ENCODE results near the gene TUBG1. TPM values are rescaled to one million over a fixed set of nuclear protein-coding genes. Genes with fewer than 3 reads are reported as not detected.

TUBG1 gene
- total RNA-seq (2014; rRNA removed; shearing (Covaris generic)), result 111 and 122 TPM in 2 replicates

GRCh38 chr17:42609182-42609813 is at the start of gene TUBG1, which contains the start of gene RETREG3:
Gene TUBG1 (plus strand): TSS chr17:42609683. CDS start chr17:42609738, 55 bp downstream.
Gene RETREG3 (minus strand): TSS chr17:42609374. CDS start chr17:42609324, 50 bp downstream.
- Histone ChIP-seq H3K27ac (peak within 1 kb of the TSS; percentile 75), H3K4me3 (peak within 1 kb of the TSS; percentile 77), H3K36me3 (peaks cover 13% of the 10 kb centered on the region), H3K9me3 (replicated peaks) (no peaks in the 10 kb centered on the region), H3K27me3 (no peaks in the 10 kb centered on the region), H3K4me1 (peaks cover 6% of the 10 kb centered on the region; the same call in 1 of the 2 replicates)
- DNase-seq, result peak; percentile 99

DNA sequence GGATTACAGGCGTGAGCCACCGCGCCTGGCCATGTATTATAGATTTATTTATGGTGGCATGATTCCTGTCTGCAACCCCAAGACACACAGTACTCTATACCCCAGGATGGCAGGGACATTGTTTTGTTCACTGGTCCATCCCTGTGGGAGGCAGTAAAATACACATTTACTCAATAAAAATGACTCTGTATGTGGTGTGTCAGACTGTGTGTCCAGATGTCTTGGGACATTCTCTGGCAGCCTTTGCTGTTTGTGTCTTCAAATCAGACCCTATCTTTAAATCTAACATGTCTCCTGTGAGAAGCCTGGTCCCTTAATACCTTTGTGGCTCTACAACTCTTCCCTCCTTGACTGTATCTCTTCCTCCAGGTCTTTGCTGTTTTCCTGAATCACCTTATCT is 49.2 kb upstream of the TUBG1 start:
- no peak overlapping the region for H3K27ac ChIP-seq
- H3K27me3 ChIP-seq, result no peaks in the 10 kb centered on the region
- no peak for DNase-seq
- no peaks in the 10 kb centered on the region for H3K9me3 ChIP-seq (replicated peaks)
- no peaks in the 10 kb centered on the region; the same call in 1 of the 2 replicates for H3K4me1 ChIP-seq
- no peak overlapping the region for H3K4me3 ChIP-seq
- H3K36me3 ChIP-seq, result peaks cover 3% of the 10 kb centered on the region

DNA sequence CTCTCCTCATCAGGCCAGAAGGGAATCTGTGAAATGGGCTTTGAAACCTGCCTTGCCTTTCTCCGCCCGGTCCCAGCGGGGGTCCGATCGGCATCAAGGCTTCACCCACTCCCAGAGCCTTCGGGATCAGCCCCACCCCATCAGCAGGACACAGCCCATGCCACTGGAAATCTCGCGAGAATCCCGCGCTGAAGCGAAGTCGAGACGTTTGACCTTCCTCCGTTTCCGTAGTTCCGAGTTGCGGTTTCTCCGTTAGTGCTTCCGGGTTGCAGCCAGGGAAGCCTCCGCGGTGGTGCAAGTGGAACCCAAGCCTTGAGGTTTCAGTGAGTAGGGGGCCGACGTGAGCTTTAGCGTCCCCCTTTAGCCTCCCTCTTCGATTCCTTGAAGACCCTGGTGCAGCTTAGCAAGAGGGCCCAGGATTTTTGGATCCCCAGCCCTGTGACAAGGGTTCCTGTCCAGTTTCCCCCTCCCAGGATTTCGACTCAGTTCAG is 47.5 kb upstream of the TUBG1 start, which contains the start of gene COASY:
Gene COASY, plus strand, starts transcription at position 252 of the 491 bp plus-strand sequence. CDS start 475 bp downstream, outside the sequence.
- peak within 1 kb of the TSS; percentile 70 for H3K4me3 ChIP-seq
- H3K36me3 ChIP-seq, result peaks cover 13% of the 10 kb centered on the region
- peak within 1 kb of the TSS; percentile 66 for H3K27ac ChIP-seq
- no peaks in the 10 kb centered on the region for H3K9me3 ChIP-seq (replicated peaks)
- H3K4me1 ChIP-seq, result peaks cover 5% of the 10 kb centered on the region; the same call in 1 of the 2 replicates
- DNase-seq, result peak; percentile 99
- no peaks in the 10 kb centered on the region for H3K27me3 ChIP-seq

DNA sequence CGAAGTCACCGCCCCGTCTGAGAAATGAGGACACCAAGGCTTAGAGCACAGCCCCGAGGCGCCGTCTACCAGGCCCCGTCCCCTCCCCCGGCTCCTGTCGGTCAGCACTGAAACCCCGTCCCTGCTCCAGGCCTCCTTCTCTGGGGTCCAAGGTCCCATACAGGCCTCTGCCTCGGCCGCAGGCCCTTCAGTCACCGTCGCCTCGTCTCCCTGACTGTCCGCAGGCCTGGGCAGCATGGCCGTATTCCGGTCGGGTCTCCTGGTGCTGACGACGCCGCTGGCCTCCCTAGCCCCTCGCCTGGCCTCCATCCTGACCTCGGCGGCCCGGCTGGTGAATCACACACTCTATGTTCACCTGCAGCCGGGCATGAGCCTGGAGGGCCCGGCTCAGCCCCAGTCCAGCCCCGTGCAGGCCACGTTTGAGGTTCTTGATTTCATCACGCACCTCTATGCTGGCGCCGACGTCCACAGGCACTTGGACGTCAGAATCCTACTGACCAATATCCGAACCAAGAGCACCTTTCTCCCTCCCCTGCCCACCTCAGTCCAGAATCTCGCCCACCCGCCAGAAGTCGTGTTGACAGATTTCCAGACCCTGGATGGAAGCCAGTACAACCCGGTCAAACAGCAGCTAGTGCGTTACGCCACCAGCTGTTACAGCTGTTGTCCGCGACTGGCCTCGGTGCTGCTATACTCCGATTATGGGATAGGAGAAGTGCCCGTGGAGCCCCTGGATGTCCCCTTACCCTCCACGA is 46.9 kb upstream of the TUBG1 start:
- Histone ChIP-seq H3K9me3 (replicated peaks) (no peaks in the 10 kb centered on the region), H3K4me3 (peak overlapping the region; percentile 70), H3K36me3 (peaks cover 13% of the 10 kb centered on the region), H3K27ac (peak overlapping the region; percentile 66), H3K27me3 (no peaks in the 10 kb centered on the region), H3K4me1 (peaks cover 5% of the 10 kb centered on the region; the same call in 1 of the 2 replicates)
- peak; percentile 42 to 48 for DNase-seq

DNA sequence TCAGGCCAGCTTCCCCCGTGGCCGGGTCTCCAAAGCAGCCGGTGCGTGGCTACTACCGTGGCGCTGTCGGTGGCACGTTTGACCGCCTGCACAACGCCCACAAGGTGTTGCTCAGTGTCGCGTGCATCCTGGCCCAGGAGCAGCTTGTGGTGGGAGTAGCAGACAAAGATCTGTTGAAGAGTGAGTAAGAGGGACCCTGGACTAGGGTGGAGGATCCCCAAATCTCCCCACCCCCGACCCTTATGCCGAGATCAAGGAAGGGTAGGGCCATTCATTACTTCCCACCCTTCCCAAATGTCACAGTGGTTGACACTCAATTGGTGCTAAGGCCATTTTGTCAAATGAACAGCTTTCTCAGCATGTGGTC is 46.4 kb upstream of the TUBG1 start:
- Histone ChIP-seq H3K4me1 (peaks cover 5% of the 10 kb centered on the region; the same call in 1 of the 2 replicates), H3K4me3 (peak overlapping the region; percentile 70), H3K27ac (peak overlapping the region; percentile 66), H3K9me3 (replicated peaks) (no peaks in the 10 kb centered on the region), H3K36me3 (peaks cover 13% of the 10 kb centered on the region), H3K27me3 (no peaks in the 10 kb centered on the region)
- no peak for DNase-seq

DNA sequence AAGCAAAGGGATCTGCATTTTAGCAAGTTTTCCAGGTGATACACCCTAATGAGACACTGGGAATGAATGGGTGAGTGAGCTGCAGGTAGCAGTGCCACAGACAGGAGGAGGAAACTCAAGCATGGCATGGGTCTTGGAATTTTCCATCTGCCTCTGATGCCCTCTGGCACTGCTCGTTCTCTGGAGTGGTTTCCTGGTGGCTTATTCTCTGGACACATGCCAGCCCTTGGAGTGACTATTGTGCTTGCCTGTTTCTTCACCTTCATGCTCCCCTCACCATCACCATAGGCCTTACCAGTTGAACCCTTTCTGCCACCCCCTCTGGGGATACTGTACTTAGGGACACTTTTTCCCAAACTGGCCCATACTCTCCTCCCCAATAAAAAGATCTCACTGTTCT is 45.9 kb upstream of the TUBG1 start:
- H3K36me3 ChIP-seq, result peaks cover 15% of the 10 kb centered on the region
- DNase-seq, result no peak
- peaks cover 5% of the 10 kb centered on the region; the same call in 1 of the 2 replicates for H3K4me1 ChIP-seq
- H3K4me3 ChIP-seq, result peak overlapping the region; percentile 70
- H3K27ac ChIP-seq, result no peak overlapping the region
- H3K27me3 ChIP-seq, result no peaks in the 10 kb centered on the region
- H3K9me3 ChIP-seq (replicated peaks), result no peaks in the 10 kb centered on the region

GRCh38 chr17:42563950-42564349 is 45.5 kb upstream of the TUBG1 start:
- H3K4me3 ChIP-seq, result no peak overlapping the region
- no peak for DNase-seq
- H3K27me3 ChIP-seq, result no peaks in the 10 kb centered on the region
- H3K36me3 ChIP-seq, result peaks cover 19% of the 10 kb centered on the region
- no peaks in the 10 kb centered on the region for H3K9me3 ChIP-seq (replicated peaks)
- peaks cover 5% of the 10 kb centered on the region; the same call in 1 of the 2 replicates for H3K4me1 ChIP-seq
- no peak overlapping the region for H3K27ac ChIP-seq

DNA sequence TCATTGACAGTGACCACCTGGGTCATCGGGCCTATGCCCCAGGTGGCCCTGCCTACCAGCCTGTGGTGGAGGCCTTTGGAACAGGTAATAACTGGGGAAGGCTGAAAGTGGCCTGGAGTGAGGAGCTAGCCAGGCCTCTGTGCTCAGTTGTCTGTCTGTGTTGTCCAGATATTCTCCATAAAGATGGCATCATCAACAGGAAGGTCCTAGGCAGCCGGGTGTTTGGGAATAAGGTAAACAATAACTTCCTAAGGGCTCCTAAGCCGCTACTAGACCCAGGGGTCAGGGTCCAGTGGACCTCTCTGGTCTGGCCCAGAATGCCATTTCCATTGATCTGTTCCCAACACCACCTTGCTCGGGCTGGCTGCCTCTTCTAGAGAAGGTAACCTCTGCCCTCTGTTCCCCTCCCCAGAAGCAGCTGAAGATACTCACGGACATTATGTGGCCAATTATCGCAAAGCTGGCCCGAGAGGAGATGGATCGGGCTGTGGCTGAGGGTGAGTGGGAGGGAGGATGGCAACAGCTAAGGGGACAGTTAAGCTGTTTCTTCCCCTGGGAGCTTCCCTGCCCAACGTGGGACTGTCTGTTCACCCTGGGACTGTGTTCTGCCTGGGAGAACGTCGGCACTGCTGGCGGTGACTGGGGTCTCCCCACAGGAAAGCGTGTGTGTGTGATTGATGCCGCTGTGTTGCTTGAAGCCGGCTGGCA is 44.5 kb upstream of the TUBG1 start:
- Histone ChIP-seq H3K27ac (no peak overlapping the region), H3K9me3 (replicated peaks) (no peaks in the 10 kb centered on the region), H3K4me1 (peaks cover 5% of the 10 kb centered on the region; the same call in 1 of the 2 replicates), H3K36me3 (peaks cover 29% of the 10 kb centered on the region), H3K4me3 (no peak overlapping the region), H3K27me3 (no peaks in the 10 kb centered on the region)
- DNase-seq, result no peak

DNA sequence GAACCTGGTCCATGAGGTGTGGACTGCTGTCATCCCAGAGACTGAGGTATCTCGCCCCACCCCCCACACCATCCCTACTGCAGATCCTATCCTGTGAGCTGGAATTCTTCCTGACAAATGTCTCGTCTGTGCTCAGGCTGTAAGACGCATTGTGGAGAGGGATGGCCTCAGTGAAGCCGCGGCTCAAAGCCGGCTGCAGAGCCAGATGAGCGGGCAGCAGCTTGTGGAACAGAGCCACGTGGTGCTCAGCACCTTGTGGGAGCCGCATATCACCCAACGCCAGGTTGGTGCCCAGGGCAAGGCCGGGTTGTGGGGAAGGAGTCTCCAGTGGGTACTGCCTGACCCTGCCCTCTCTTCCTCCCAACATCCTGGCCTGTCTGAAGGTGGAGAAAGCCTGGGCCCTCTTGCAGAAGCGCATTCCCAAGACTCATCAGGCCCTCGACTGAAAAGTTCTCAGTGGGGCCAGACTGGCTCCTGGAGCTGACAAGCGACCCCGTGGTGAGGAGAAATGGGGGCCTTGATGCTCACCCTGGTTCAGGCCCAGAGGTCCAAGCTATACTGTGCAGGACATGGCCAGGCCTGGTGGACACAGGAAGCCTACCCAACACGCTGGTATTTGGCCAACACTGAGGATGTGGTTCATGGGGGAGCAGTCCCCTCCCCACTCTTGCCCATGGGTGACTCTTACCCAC is 43.8 kb upstream of the TUBG1 start:
- Histone ChIP-seq H3K36me3 (peaks cover 31% of the 10 kb centered on the region), H3K27ac (no peak overlapping the region), H3K27me3 (no peaks in the 10 kb centered on the region), H3K4me3 (no peak overlapping the region), H3K4me1 (peaks cover 5% of the 10 kb centered on the region; the same call in 1 of the 2 replicates), H3K9me3 (replicated peaks) (no peaks in the 10 kb centered on the region)
- no peak for DNase-seq

GRCh38 chr17:42566215-42566882 is 43.1 kb upstream of the TUBG1 start:
- Histone ChIP-seq H3K4me3 (peak overlapping the region; percentile 80), H3K4me1 (peaks cover 5% of the 10 kb centered on the region; the same call in 1 of the 2 replicates), H3K9me3 (replicated peaks) (no peaks in the 10 kb centered on the region), H3K27ac (peak overlapping the region; percentile 56), H3K27me3 (no peaks in the 10 kb centered on the region), H3K36me3 (peaks cover 36% of the 10 kb centered on the region)
- no peak for DNase-seq

GRCh38 chr17:42566883-42567573 is 42.5 kb upstream of the TUBG1 start, which contains the start of gene MLX:
Gene MLX (plus strand): TSS chr17:42567100. CDS start chr17:42567125, 25 bp downstream.
- peak within 1 kb of the TSS; percentile 80 for H3K4me3 ChIP-seq
- H3K27ac ChIP-seq, result peak within 1 kb of the TSS; percentile 56
- DNase-seq, result peak; percentile 93 to 97
- H3K4me1 ChIP-seq, result peaks cover 5% of the 10 kb centered on the region; the same call in 1 of the 2 replicates
- H3K36me3 ChIP-seq, result peaks cover 42% of the 10 kb centered on the region
- no peaks in the 10 kb centered on the region for H3K9me3 ChIP-seq (replicated peaks)
- no peaks in the 10 kb centered on the region for H3K27me3 ChIP-seq

DNA sequence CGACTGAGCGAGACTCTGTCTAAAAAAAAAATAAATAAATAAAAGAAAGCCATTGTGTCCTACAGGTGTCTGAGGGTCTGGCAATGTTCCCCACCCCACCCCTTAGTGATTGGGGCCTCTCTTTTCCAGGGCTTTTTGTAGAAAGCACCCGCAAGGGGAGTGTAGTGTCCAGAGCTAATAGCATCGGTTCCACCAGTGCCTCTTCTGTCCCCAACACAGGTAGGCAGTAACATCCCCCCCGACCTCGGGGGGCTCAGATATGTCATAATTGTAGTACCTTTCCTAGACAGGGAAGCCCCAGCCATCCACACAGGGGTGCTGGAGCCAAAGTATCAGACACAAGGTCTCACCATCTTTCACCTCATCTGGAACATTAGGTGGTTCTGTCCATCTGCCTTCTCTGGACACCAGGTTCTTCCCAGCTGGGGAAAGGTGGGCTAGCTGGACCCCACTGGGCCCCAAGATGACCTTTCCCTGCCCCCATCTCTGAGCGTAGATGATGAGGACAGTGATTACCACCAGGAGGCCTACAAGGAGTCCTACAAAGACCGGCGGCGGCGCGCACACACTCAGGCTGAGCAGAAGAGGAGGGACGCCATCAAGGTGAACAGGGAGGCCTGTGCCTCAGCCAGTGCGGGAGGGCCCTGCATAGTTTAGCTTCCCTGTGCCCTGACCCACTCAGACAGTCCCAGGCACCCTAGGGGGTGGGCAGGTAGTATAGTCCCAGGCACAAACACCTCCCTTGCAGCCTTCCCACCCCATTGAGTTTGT is 41.0 kb upstream of the TUBG1 start:
- Histone ChIP-seq H3K9me3 (replicated peaks) (no peaks in the 10 kb centered on the region), H3K4me3 (no peak overlapping the region), H3K27ac (no peak overlapping the region), H3K27me3 (no peaks in the 10 kb centered on the region), H3K36me3 (peaks cover 57% of the 10 kb centered on the region), H3K4me1 (peaks cover 5% of the 10 kb centered on the region; the same call in 1 of the 2 replicates)
- no peak for DNase-seq
